SKM-1 (cell line): Measurements from ENCODE around the gene SLC45A1.

Experiments
- DNase-seq: peaks from one replicate; lab custom pipeline; 2025; ENCODE audit not compliant: unreplicated experiment; lab: John Stamatoyannopoulos, UW

SLC45A1 gene

DNA sequence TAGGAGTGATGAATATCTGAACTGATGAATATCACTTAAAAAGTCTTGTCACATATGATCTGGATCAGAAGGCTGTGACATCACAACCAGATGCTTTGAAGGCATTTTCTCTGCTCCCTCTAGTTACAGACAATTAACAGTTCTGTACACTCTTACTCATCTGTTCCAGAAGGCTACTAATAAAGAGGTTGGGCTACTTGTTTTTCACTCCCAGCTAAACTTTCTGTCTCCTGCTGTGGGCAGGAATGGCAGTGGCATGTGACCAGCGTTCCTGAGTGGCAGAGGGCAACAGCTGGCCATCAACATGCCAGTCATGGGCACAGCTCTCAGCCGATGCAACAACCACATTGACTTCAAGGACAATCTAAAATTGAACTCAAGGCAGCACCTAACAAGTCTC, 66.7 kb downstream of the SLC45A1 start:
- DNase-seq, result no peak

DNA sequence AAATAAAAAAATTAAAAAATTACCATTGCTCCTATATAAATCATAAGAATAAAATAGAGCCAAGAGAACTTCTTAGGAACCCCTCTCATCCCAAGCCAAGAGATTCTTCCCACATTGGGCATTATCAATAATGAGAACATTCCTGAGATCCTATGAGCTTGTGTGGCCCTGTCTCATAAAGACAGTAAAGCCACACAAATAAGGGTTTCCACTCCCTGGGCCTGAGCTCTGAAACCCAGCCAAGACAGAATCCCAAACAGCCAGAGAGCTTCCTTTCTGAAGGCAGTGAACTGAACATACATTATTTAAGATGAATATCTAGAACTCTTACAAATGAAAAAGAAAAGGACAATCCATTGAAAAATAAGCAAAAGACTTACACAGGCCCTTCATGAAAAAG, 68.3 kb downstream of the SLC45A1 start:
- no peak for DNase-seq

DNA sequence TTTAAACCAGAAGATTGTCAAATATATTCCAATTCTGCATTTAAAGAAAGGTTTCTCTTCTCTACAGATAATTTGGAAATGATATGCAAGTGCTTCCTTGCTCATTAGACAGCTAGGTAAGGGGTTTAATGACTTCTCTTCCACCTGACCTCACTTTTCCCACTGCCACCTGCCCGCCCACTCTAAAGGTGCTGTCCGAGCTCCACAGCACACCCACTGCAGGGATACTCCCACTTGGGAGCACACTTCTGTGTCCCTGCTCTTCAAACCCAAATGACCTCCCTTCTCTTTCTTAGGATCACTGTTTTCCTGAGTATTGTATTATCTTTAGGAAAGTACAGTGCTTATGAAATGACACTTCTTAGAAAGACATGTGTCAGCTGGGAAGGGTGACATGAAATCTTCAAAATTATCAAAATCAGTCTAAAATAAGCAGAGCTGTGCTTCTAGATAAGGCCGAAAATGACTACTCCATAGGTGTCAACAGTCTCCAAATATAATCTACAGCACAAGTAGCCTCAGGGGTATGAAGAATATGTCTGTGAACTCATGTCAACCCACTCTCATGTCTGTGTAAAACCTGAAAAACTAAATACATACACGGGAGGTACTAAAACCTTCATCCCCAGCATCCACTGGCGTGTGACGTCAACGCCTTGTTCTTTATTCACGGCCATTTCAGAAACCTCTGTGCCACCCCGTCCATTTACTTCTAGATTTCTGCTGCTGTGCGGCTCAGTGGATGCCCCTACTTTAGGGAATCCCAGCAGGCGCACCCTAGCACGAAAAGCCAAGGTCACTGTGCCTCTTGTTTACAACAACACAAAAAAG, 71.0 kb downstream of the SLC45A1 start:
- DNase-seq, result no peak

DNA sequence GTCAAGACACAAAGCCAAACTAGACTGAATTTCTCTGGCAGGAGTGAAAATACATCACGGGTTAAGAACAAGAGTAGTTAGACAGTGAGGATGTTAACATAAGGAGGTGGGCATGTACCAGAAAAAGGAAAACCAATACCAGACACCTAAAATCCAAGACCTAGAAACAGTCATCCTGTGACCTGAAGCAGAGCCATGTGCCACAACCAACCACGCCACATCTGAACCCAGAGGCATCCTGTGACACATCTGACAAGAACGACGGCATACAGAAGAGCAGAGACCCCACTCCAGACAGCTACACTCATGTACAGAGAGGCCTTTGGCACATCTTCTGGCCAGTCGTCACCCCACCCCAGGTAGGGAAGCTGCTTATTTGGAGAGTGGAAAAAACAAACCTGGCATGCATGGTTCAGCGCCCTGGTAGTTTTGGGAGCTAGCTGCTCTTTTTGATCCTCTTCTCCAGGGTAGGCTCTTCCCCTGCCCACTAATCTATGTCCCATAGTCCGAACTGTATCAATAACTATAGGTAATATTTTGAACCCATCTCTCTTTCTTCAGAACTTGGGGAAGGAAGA, 72.1 kb downstream of the SLC45A1 start:
- DNase-seq, result no peak

DNA sequence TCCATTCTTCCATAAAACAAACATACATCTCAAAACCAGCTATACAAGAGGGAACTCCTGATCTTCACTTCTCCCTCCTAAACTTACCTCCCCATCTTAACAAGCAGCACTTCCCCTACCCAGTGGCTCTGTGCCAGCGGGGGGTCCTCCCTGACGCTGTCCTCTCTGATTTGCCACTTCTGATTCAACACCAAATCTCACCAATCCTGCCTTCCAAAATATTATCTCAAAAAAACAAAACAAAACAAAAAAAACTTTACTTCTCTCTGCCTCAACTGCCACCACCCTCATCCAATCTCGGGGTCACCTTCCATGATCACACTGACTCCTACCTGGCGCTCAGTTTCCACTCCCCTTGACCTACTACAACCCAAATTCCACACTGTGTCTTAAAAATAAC, 72.8 kb downstream of the SLC45A1 start:
- DNase-seq, result no peak

DNA sequence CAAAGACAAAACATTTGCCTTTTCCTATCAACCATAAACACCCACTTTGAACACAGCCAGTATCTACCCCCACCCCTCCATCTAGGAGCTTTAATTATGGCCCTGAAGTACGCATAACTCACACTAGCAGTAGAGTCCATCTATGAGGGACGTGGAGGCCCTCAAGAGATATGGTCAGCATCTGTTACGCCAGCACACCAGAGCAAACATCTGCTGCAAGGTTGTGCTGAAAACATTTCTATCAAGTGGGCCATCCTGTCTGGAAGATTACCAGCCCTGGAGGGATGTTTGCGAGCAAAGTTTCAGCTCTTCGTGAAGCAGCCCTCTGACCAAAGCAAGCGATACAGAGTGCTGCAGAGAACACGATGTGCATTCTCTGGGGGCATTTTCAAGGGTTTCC, 74.6 kb downstream of the SLC45A1 start:
- DNase-seq, result no peak
